Caco-2 (cell line): ENCODE measurements around the gene SCP2. TPM values are rescaled to one million over a fixed set of nuclear protein-coding genes. Genes with fewer than 3 reads are reported as not detected.
A peak's percentile ranks its signal among the peaks of the same experiment; 100 is the strongest.

Source experiments
- BruUV-seq: library from RNA; stranded (reverse); fragments of 400-500 nt; replicated peaks from 2 replicates; lab custom pipeline; 2021; lab: Mats Ljungman, UMichigan
- CTCF ChIA-PET: fragments of 300-600 bp; sonication (Branson Sonifier 250); formaldehyde crosslinking; loops from one replicate; lab custom pipeline; 2022; ENCODE audit warnings: antibody characterized with exemption; lab: Charles Lee
- POLR2A ChIA-PET: fragments of 300-600 bp; sonication (Branson Sonifier 250); formaldehyde crosslinking; loops from one replicate; lab custom pipeline; 2022; ENCODE audit warnings: antibody characterized with exemption; lab: Charles Lee
- DNase-seq, 2 experiments: peaks; one replicate each; pipeline versions ENCODE4 v3.0.0 to v3.0.0-alpha.2; 2020 to 2022
- H3K27me3 ChIP-seq: replicated peaks from 2 replicates; pipeline ENCODE4 v1.6.0; 2011; ENCODE audit warnings: low read length; ENCODE audit not compliant: control insufficient read depth, insufficient read depth
- H3K36me3 ChIP-seq: 2 replicates; pipeline ENCODE4 v1.5.1; 2011; ENCODE audit warnings: low read length; ENCODE audit not compliant: control insufficient read depth, insufficient read depth
- H3K4me1 ChIP-seq: fragments of 250-450 bp; sonication (Bioruptor Pico); 2 replicates; pipeline ENCODE4 v1.5.1; 2020; ENCODE audit warnings: mild to moderate bottlenecking
- H3K4me3 ChIP-seq: 2 replicates; pipeline ENCODE4 v1.5.1; 2011; ENCODE audit warnings: low read depth, mild to moderate bottlenecking, control low read depth, low read length
- H3K9me3 ChIP-seq: fragments of 250-450 bp; sonication (Bioruptor Pico); 2 replicates; pipeline ENCODE4 v1.5.1; 2020; ENCODE audit warnings: mild to moderate bottlenecking, moderate library complexity
- H3K27ac Mint-ChIP-seq: one replicate; pipeline ENCODE4 v1.8.0; 2022; ENCODE audit warnings: mixed read lengths; ENCODE audit not compliant: unreplicated experiment
- H3K27me3 Mint-ChIP-seq: one replicate; pipeline ENCODE4 v1.8.0; 2022; ENCODE audit warnings: mixed read lengths; ENCODE audit not compliant: insufficient read depth, unreplicated experiment
- H3K36me3 Mint-ChIP-seq: one replicate; pipeline ENCODE4 v1.8.0; 2022; ENCODE audit warnings: mild to moderate bottlenecking, mixed read lengths; ENCODE audit not compliant: insufficient read depth, unreplicated experiment
- H3K4me1 Mint-ChIP-seq: one replicate; pipeline ENCODE4 v1.8.0; 2022; ENCODE audit warnings: low read depth, mixed read lengths; ENCODE audit not compliant: unreplicated experiment
- H3K4me3 Mint-ChIP-seq: one replicate; pipeline ENCODE4 v1.8.0; 2022; ENCODE audit warnings: mild to moderate bottlenecking, moderate library complexity, mixed read lengths; ENCODE audit not compliant: unreplicated experiment
- H3K9me3 Mint-ChIP-seq: one replicate; pipeline ENCODE4 v1.8.0; 2022; ENCODE audit warnings: mixed read lengths; ENCODE audit not compliant: unreplicated experiment
- intact Hi-C: fragments of 100-400 bp; cut with micrococcal nuclease; formaldehyde crosslinking; loops from one replicate; pipeline ENCODE4 v1.10.0; 2022; ENCODE audit not compliant: unreplicated experiment
- total RNA-seq: library from RNA; stranded (reverse); gene quantifications from 2 replicates; pipeline ENCODE4 v1.2.3, GENCODE V29; 2022
- TF ChIP-seq, protein P1 (sequence below), 2 experiments: fragments of 200-600 bp in 1 of 2; IDR thresholded peaks; 1 replicate in 1 of 2; 2 replicates in 1 of 2; pipeline versions ENCODE4 v1.5.1 to v1.8.0; 2011 to 2022; ENCODE audit warnings: antibody characterized with exemption in 1 of 2, control low read depth in 1 of 2, inconsistent platforms in 1 of 2, low read depth in 1 of 2, low read length in 1 of 2, mild to moderate bottlenecking in 1 of 2, moderate library complexity in 1 of 2; ENCODE audit not compliant: insufficient read depth in 1 of 2, severe bottlenecking in 1 of 2, unreplicated experiment in 1 of 2

The SCP2 gene
- total RNA-seq, 1 experiment from 2014 or later, result 67.0 TPM

DNA sequence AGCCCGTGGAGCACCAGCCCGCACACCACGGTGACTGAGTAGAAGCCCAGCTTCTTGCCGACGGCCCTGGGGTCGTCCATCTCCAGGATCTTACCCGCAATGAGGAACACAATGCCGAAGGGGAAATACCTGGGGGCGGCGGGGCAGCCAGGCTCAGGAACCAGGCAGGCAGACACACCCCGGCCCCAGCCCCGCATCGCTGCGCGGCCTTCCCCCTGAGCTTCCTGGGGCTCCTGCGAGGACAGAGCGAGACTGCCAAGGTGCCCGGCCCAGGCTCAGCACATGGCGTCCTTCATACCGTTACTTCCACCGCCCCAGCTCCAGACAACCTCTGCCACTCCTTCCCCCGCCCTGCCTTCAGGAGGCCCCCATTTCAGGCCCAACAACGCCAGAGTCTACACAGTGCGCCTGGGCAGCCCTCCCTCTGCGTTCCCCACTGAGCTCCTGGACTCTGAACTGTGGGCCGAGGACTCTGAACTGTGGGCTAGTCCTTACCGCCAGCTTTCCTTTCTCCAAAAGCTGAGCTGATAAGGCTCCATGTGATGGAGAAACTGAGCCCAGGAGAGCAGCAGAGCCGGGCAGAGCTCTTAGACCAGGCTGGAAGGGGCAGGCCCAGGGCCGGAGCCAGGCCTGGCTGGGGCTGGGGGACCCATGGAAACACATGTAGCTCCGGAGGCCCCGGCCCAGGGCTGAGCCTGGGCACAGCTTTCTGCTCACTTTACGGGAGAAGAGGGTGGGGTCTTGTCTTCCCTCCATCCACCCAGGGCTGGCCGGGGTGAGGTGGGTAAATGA is 165.8 kb downstream of the SCP2 start:
- Histone ChIP-seq H3K27me3 (no peaks in the 10 kb centered on the region), H3K4me1 (peaks cover 20% of the 10 kb centered on the region), H3K9me3 (peaks cover 3% of the 10 kb centered on the region), H3K36me3 (no peaks in the 10 kb centered on the region), H3K4me3 (no peak overlapping the region)
- Mint-ChIP-seq H3K27me3 (no peaks in the 10 kb centered on the region), H3K27ac (no peak overlapping the region), H3K36me3 (peaks cover 5% of the 10 kb centered on the region), H3K4me1 (peaks cover 6% of the 10 kb centered on the region), H3K4me3 (no peak overlapping the region), H3K9me3 (no peaks in the 10 kb centered on the region)
- TF ChIP-seq, protein P1, sequence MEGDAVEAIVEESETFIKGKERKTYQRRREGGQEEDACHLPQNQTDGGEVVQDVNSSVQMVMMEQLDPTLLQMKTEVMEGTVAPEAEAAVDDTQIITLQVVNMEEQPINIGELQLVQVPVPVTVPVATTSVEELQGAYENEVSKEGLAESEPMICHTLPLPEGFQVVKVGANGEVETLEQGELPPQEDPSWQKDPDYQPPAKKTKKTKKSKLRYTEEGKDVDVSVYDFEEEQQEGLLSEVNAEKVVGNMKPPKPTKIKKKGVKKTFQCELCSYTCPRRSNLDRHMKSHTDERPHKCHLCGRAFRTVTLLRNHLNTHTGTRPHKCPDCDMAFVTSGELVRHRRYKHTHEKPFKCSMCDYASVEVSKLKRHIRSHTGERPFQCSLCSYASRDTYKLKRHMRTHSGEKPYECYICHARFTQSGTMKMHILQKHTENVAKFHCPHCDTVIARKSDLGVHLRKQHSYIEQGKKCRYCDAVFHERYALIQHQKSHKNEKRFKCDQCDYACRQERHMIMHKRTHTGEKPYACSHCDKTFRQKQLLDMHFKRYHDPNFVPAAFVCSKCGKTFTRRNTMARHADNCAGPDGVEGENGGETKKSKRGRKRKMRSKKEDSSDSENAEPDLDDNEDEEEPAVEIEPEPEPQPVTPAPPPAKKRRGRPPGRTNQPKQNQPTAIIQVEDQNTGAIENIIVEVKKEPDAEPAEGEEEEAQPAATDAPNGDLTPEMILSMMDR (IDR thresholded peaks at IDR 0.05; ENCODE audit: insufficient read depth in 1 of 2, low read depth in 1 of 2, low read length in 1 of 2, severe bottlenecking in 1 of 2, unreplicated experiment in 1 of 2), result no peak
- DNase-seq, result no peak
- ChIA-PET POLR2A (interaction anchor here (0.6 kb wide), 1 partner anchor 136 kb away, joined by 3 read pairs; no protein-coding TSS in a partner anchor), CTCF (no interaction called here)
- BruUV-seq, result no TSS peak
- intact Hi-C loops, result no loop called here

- H3K4me1 ChIP-seq, result peaks cover 20% of the 10 kb centered on the region
- POLR2A ChIA-PET, result interaction anchor here (0.6 kb wide), 1 partner anchor 136 kb away, joined by 3 read pairs; no protein-coding TSS in a partner anchor
Observed at GRCh38 chr1:53093451-53093754, 166.3 kb downstream of the SCP2 start.

GRCh38 chr1:53093778-53094532 is 166.9 kb downstream of the SCP2 start:
- BruUV-seq, result no TSS peak
- ChIA-PET POLR2A (interaction anchor here (0.6 kb wide), 1 partner anchor 135 kb away, joined by 3 read pairs; no protein-coding TSS in a partner anchor), CTCF (no interaction called here)
- Mint-ChIP-seq H3K4me3 (no peak overlapping the region), H3K9me3 (no peaks in the 10 kb centered on the region), H3K4me1 (peaks cover 6% of the 10 kb centered on the region), H3K27me3 (no peaks in the 10 kb centered on the region), H3K36me3 (peaks cover 5% of the 10 kb centered on the region), H3K27ac (peak overlapping the region; percentile 48)
- TF ChIP-seq, protein P1 (IDR thresholded peaks at IDR 0.05; ENCODE audit: insufficient read depth in 1 of 2, low read depth in 1 of 2, low read length in 1 of 2, severe bottlenecking in 1 of 2, unreplicated experiment in 1 of 2), result no peak
- no peaks in the 10 kb centered on the region for H3K36me3 ChIP-seq
- no peaks in the 10 kb centered on the region for H3K27me3 ChIP-seq
- peaks cover 3% of the 10 kb centered on the region for H3K9me3 ChIP-seq
- H3K4me1 ChIP-seq, result peaks cover 18% of the 10 kb centered on the region
- intact Hi-C loops, result no loop called here
- no peak for DNase-seq
- H3K4me3 ChIP-seq, result no peak overlapping the region

More at GRCh38 chr1:53093451-53093754, 166.3 kb downstream of the SCP2 start:
- Mint-ChIP-seq H3K4me1 (peaks cover 6% of the 10 kb centered on the region), H3K4me3 (no peak overlapping the region), H3K27ac (peak overlapping the region; percentile 48), H3K9me3 (no peaks in the 10 kb centered on the region), H3K27me3 (no peaks in the 10 kb centered on the region), H3K36me3 (peaks cover 5% of the 10 kb centered on the region)
- TF ChIP-seq, protein P1 (IDR thresholded peaks at IDR 0.05; ENCODE audit: insufficient read depth in 1 of 2, low read depth in 1 of 2, low read length in 1 of 2, severe bottlenecking in 1 of 2, unreplicated experiment in 1 of 2), result no peak
- no TSS peak for BruUV-seq
- no peak for DNase-seq
- CTCF ChIA-PET, result no interaction called here
- Histone ChIP-seq H3K36me3 (no peaks in the 10 kb centered on the region), H3K27me3 (no peaks in the 10 kb centered on the region), H3K4me3 (no peak overlapping the region), H3K9me3 (peaks cover 3% of the 10 kb centered on the region)
- intact Hi-C loops, result no loop called here
